IPS-15b (cell line): Measurements from ENCODE around the gene KCTD16.

Experiments used
- H3K27me3 ChIP-seq: one replicate; pipeline ENCODE4 v1.6.1; 2013; ENCODE audit warnings: low read length; ENCODE audit not compliant: control insufficient read depth, insufficient read depth
- H3K36me3 ChIP-seq: one replicate; pipeline ENCODE4 v1.6.1; 2013; ENCODE audit warnings: low read length; ENCODE audit not compliant: control insufficient read depth, insufficient read depth
- H3K4me1 ChIP-seq: one replicate; pipeline ENCODE4 v1.6.1; 2013; ENCODE audit warnings: mild to moderate bottlenecking, low read length; ENCODE audit not compliant: control insufficient read depth, insufficient read depth
- H3K4me3 ChIP-seq: one replicate; pipeline ENCODE4 v1.5.1; 2013; ENCODE audit warnings: low read depth, low read length
- H3K9ac ChIP-seq: one replicate; pipeline ENCODE4 v1.6.1; 2013; ENCODE audit warnings: low read depth, mild to moderate bottlenecking, low read length
- H3K9me3 ChIP-seq: one replicate; pipeline ENCODE4 v1.6.1; 2013; ENCODE audit warnings: mild to moderate bottlenecking, low read length; ENCODE audit not compliant: control insufficient read depth, insufficient read depth

KCTD16 gene

GRCh38 chr5:144273232-144274027 lies 102.8 kb downstream of the KCTD16 start:
- no peaks in the 10 kb centered on the region for H3K4me1 ChIP-seq
- H3K36me3 ChIP-seq, result no peaks in the 10 kb centered on the region
- H3K9me3 ChIP-seq, result no peaks in the 10 kb centered on the region
- no peaks in the 10 kb centered on the region for H3K27me3 ChIP-seq
- H3K9ac ChIP-seq, result no peak overlapping the region
- H3K4me3 ChIP-seq, result no peak overlapping the region

- no peak overlapping the region for H3K4me3 ChIP-seq
- H3K27me3 ChIP-seq, result no peaks in the 10 kb centered on the region
- H3K4me1 ChIP-seq, result no peaks in the 10 kb centered on the region
- H3K9ac ChIP-seq, result no peak overlapping the region
- no peaks in the 10 kb centered on the region for H3K36me3 ChIP-seq
- no peaks in the 10 kb centered on the region for H3K9me3 ChIP-seq
Measured at GRCh38 chr5:144275329-144275728, 104.7 kb downstream of the KCTD16 start.

DNA sequence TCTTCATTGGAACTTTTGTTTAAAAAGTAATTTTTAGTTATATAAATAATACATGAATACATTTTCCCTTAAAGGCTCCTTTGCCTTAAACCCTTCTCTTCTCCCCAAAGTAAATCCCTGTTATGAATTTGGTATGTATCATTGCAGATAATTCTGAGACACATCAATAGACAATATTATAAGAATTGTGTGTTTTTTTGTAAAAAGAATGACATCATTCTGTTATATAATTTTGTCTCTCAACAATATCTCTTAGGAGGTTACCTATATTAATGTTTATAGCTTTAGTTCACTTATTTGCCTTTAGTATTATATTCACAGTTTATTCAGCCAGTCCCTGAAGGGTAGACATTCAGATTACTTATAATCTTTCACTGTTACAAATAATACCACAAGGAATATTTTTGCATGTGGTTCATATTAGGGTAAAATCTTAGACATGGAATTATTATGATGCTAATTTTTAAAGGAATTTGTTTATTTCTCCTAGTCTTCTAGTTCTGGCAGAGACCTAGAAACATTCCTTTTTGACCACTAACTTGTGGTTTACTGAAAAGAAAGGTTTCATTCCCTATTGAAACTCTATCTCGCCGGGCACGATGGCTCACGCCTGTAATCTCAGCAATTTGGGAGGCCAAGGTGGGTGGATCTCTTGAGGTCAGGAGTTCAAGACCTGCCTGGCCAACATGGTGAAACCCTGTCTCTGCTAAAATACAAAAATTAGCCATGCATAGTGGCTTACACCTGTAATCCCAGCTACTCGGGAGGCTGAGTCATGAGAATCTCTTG lies 105.6 kb downstream of the KCTD16 start:
- no peaks in the 10 kb centered on the region for H3K27me3 ChIP-seq
- H3K9ac ChIP-seq, result no peak overlapping the region
- no peak overlapping the region for H3K4me3 ChIP-seq
- no peaks in the 10 kb centered on the region for H3K4me1 ChIP-seq
- H3K36me3 ChIP-seq, result no peaks in the 10 kb centered on the region
- no peaks in the 10 kb centered on the region for H3K9me3 ChIP-seq

- no peak overlapping the region for H3K4me3 ChIP-seq
- H3K36me3 ChIP-seq, result no peaks in the 10 kb centered on the region
- no peak overlapping the region for H3K9ac ChIP-seq
- H3K9me3 ChIP-seq, result no peaks in the 10 kb centered on the region
- H3K4me1 ChIP-seq, result no peaks in the 10 kb centered on the region
- no peaks in the 10 kb centered on the region for H3K27me3 ChIP-seq
Measured at GRCh38 chr5:144281784-144282183, 111.1 kb downstream of the KCTD16 start.

DNA sequence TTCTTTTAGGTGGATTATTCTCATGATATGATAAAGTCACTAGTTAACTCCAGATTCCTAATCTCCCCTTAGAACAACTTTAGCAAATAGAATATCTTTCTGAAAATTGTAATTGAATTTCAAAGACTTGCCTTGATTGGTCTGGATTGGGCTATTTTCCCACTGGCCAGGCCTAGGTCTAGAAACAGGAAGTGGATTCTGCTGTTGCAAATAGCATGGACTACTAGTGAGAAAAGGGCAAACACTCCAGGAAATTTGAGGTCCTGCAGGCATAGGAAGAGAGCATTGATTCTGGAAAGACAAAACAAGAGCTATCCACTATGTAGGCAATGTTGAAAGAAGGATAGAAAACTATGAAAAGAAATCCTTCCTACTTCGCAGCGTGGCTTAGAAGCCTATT lies 113.4 kb downstream of the KCTD16 start:
- Histone ChIP-seq H3K4me1 (no peaks in the 10 kb centered on the region), H3K9ac (no peak overlapping the region), H3K27me3 (no peaks in the 10 kb centered on the region), H3K36me3 (no peaks in the 10 kb centered on the region), H3K4me3 (no peak overlapping the region), H3K9me3 (no peaks in the 10 kb centered on the region)

DNA sequence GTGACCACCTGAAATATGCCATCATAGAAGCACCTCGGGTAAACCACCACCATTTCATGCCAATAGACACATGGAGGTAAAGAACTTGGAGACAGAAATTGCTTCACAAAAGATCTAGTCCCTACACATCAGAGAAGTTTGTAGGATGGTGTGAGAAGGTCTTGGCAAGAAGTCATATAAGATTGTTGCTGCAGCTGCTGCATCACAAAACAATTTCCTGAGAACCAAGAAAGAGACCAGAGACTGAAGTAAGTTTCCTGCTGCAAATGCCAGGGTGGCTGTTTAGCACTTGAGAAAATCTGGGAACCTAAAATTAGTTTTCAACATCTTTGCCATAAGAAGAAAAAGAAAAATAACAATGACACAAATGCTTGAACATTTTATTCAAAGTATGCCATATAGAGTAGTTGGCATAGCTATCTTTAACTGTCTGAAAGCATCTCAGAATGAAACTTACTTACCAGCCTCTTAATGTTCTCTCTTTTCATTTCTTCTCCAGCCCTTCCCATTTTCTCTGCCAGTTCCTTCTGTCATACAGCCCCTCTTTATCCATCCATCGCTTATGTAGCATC lies 114.3 kb downstream of the KCTD16 start:
- H3K27me3 ChIP-seq, result no peaks in the 10 kb centered on the region
- H3K4me1 ChIP-seq, result no peaks in the 10 kb centered on the region
- H3K36me3 ChIP-seq, result no peaks in the 10 kb centered on the region
- H3K9me3 ChIP-seq, result no peaks in the 10 kb centered on the region
- no peak overlapping the region for H3K4me3 ChIP-seq
- H3K9ac ChIP-seq, result no peak overlapping the region

DNA sequence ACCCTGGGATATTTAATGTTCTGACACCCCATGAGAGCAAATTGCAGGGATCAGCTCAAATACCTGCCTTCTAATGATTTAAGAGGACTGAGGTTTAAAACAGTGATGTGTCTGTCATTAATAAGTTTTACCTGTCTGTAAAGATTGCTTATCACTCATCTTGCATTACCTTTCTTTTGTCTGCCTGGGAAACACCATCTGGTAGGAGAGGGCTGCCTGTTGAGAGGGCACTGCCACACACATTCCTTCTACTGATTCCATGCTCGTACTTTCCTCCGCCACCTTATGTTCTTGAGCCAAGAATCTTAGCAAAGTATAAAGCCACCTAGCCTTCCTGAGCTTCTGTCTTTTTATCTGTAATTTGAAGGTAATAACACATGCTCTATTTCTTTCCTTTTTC lies 118.6 kb downstream of the KCTD16 start:
- no peaks in the 10 kb centered on the region for H3K4me1 ChIP-seq
- H3K36me3 ChIP-seq, result no peaks in the 10 kb centered on the region
- H3K27me3 ChIP-seq, result no peaks in the 10 kb centered on the region
- no peaks in the 10 kb centered on the region for H3K9me3 ChIP-seq
- no peak overlapping the region for H3K4me3 ChIP-seq
- H3K9ac ChIP-seq, result no peak overlapping the region

- no peaks in the 10 kb centered on the region for H3K4me1 ChIP-seq
- no peak overlapping the region for H3K4me3 ChIP-seq
- H3K36me3 ChIP-seq, result no peaks in the 10 kb centered on the region
- no peaks in the 10 kb centered on the region for H3K27me3 ChIP-seq
- H3K9ac ChIP-seq, result no peak overlapping the region
- H3K9me3 ChIP-seq, result peaks cover 5% of the 10 kb centered on the region
Measured at GRCh38 chr5:144292029-144292428, 121.4 kb downstream of the KCTD16 start.

- no peak overlapping the region for H3K9ac ChIP-seq
- peaks cover 12% of the 10 kb centered on the region for H3K4me1 ChIP-seq
- no peak overlapping the region for H3K4me3 ChIP-seq
- H3K9me3 ChIP-seq, result peaks cover 5% of the 10 kb centered on the region
- H3K27me3 ChIP-seq, result no peaks in the 10 kb centered on the region
- no peaks in the 10 kb centered on the region for H3K36me3 ChIP-seq
Measured at GRCh38 chr5:144295284-144295683, 124.6 kb downstream of the KCTD16 start.

GRCh38 chr5:144297081-144297480 lies 126.4 kb downstream of the KCTD16 start:
- H3K9ac ChIP-seq, result no peak overlapping the region
- H3K36me3 ChIP-seq, result no peaks in the 10 kb centered on the region
- H3K4me1 ChIP-seq, result peaks cover 12% of the 10 kb centered on the region
- H3K4me3 ChIP-seq, result no peak overlapping the region
- peaks cover 5% of the 10 kb centered on the region for H3K9me3 ChIP-seq
- H3K27me3 ChIP-seq, result no peaks in the 10 kb centered on the region

DNA sequence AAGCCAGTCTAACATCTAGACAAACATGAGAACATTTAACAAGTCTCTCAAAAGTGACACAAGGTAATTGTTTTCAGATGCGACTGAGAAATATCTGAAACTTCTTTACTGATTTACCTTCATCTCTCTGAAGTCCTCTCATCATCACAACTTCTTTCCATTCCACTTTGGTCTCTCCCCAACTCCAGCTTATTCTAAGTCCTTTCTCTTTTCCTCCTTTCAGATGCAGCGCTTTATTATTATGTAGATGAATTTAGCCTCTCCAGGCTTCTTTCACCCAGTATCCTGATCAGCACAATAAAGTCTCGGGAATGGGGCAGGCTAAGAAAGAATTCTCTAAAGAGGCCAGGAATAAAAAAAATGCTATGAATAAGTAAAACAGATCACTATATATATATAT lies 128.0 kb downstream of the KCTD16 start:
- H3K4me3 ChIP-seq, result no peak overlapping the region
- H3K9ac ChIP-seq, result no peak overlapping the region
- no peaks in the 10 kb centered on the region for H3K27me3 ChIP-seq
- H3K36me3 ChIP-seq, result no peaks in the 10 kb centered on the region
- H3K9me3 ChIP-seq, result peaks cover 5% of the 10 kb centered on the region
- peaks cover 13% of the 10 kb centered on the region for H3K4me1 ChIP-seq

DNA sequence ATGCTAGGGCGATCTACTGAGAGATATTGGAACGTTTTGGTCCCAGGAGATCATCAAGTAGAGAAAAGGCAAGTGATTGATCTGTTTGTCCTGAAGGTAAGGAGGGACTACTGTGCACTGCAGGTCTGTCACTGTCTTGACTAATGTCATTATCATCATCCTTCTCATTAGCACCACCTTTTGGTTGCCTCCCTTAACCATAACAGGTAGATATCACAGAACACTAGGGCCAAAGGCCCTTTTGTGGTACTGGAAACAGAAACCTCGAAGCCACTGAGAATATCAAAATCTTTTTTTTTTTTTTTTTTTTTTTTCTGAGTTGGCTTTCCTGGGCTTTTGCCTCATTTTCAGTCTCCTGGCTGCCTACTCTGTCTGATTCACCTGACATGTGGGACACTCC lies 134.0 kb downstream of the KCTD16 start:
- peaks cover 2% of the 10 kb centered on the region for H3K4me1 ChIP-seq
- no peaks in the 10 kb centered on the region for H3K36me3 ChIP-seq
- H3K9me3 ChIP-seq, result no peaks in the 10 kb centered on the region
- H3K4me3 ChIP-seq, result no peak overlapping the region
- no peak overlapping the region for H3K9ac ChIP-seq
- no peaks in the 10 kb centered on the region for H3K27me3 ChIP-seq
